ENCODE measurements around the gene WDR35.

GRCh38 chr2:20034821-20035220 lies 44.9 kb upstream of the WDR35 start:
- TF ChIP-seq CTCF (IDR thresholded peaks at IDR 0.05) (no peak), POLR2AphosphoS5 (IDR thresholded peaks at IDR 0.05) (no peak), POLR2A (IDR thresholded peaks at IDR 0.05) (no peak), EP300 (IDR thresholded peaks at IDR 0.05) (no peak)

Measured in suprapubic skin (tissue), 4 donors.